Right forelimb (tissue), 1 donor: ENCODE results near the gene FDXACB1.

Experiments used
- DNase-seq: peaks from one replicate; pipeline ENCODE4 v3.0.0-alpha.2; 2018

Gene FDXACB1

GRCh38 chr11:111878849-111879636 is at the start of gene FDXACB1, which contains the start of gene CFAP68:
TSS of gene FDXACB1 (minus strand) at chr11:111879165. CDS start at chr11:111879132, 33 bp downstream.
TSS of gene CFAP68 (plus strand) at chr11:111879541. CDS start at chr11:111879561, 20 bp downstream.
- peak; percentile 97 for DNase-seq

- DNase-seq: peak; percentile 98
These were observed 47.8 kb upstream of the FDXACB1 start for GRCh38 chr11:111926505-111927391.

GRCh38 chr11:111925953-111926352 is 47.0 kb upstream of the FDXACB1 start:
- no peak for DNase-seq

GRCh38 chr11:111923951-111924350 is 45.0 kb upstream of the FDXACB1 start:
- DNase-seq: no peak

- no peak for DNase-seq
These were observed 44.4 kb upstream of the FDXACB1 start for GRCh38 chr11:111923351-111923788.

GRCh38 chr11:111922803-111923202 is 43.8 kb upstream of the FDXACB1 start:
- DNase-seq: no peak

- no peak for DNase-seq
These were observed 42.7 kb upstream of the FDXACB1 start for GRCh38 chr11:111921541-111922230.

- no peak for DNase-seq
These were observed 41.9 kb upstream of the FDXACB1 start for GRCh38 chr11:111920908-111921307.

- DNase-seq: no peak
These were observed 39.7 kb upstream of the FDXACB1 start, which contains the start of gene C11orf52 for GRCh38 chr11:111918390-111919256. TSS of gene C11orf52 (plus strand) at chr11:111918913. CDS start at chr11:111918973, 60 bp downstream.

- no peak for DNase-seq
These were observed 38.8 kb upstream of the FDXACB1 start for GRCh38 chr11:111917788-111918187.

- DNase-seq: no peak
These were observed 38.3 kb upstream of the FDXACB1 start for GRCh38 chr11:111917312-111917711.

GRCh38 chr11:111916768-111917167 is 37.8 kb upstream of the FDXACB1 start:
- no peak for DNase-seq

- no peak for DNase-seq
These were observed 35.0 kb upstream of the FDXACB1 start for GRCh38 chr11:111913997-111914396.

- peak; percentile 60 for DNase-seq
These were observed 34.3 kb upstream of the FDXACB1 start for GRCh38 chr11:111913031-111913861.

GRCh38 chr11:111912535-111912934 is 33.6 kb upstream of the FDXACB1 start, which contains the start of gene HSPB2:
TSS of gene HSPB2 (plus strand) at chr11:111912734. CDS start at chr11:111912830, 96 bp downstream.
- DNase-seq: peak; percentile 70

GRCh38 chr11:111911563-111912401 is 32.8 kb upstream of the FDXACB1 start, which contains the start of gene CRYAB:
TSS of gene CRYAB (minus strand) at chr11:111911770. CDS start at chr11:111911724, 46 bp downstream.
- peak; percentile 88 for DNase-seq

- no peak for DNase-seq
These were observed 32.0 kb upstream of the FDXACB1 start for GRCh38 chr11:111910676-111911562.

GRCh38 chr11:111909378-111909777 is 30.4 kb upstream of the FDXACB1 start:
- DNase-seq: no peak
